PFSK-1 (cell line): ENCODE data around the gene UBXN7.

Source experiments
- POLR2AphosphoS5 ChIP-seq: IDR thresholded peaks from 2 replicates; pipeline ENCODE4 v1.6.1; 2012; ENCODE audit warnings: low read depth, mild to moderate bottlenecking, control low read depth, low read length, moderate library complexity
- TAF1 ChIP-seq: IDR thresholded peaks from 2 replicates; pipeline ENCODE4 v1.6.1; 2012; ENCODE audit warnings: low read length, control low read depth, borderline replicate concordance; ENCODE audit not compliant: insufficient read depth
- TF ChIP-seq, protein P1 (sequence below), 2 experiments: IDR thresholded peaks; 2 replicates each; pipeline versions ENCODE4 v1.6.1 to v1.8.0; 2011 to 2012; ENCODE audit warnings: low read depth in 2 of 2, low read length in 2 of 2, control low read depth in 1 of 2, inconsistent platforms in 1 of 2, mild to moderate bottlenecking in 1 of 2, moderate library complexity in 1 of 2; ENCODE audit not compliant: insufficient read depth in 1 of 2

DNA sequence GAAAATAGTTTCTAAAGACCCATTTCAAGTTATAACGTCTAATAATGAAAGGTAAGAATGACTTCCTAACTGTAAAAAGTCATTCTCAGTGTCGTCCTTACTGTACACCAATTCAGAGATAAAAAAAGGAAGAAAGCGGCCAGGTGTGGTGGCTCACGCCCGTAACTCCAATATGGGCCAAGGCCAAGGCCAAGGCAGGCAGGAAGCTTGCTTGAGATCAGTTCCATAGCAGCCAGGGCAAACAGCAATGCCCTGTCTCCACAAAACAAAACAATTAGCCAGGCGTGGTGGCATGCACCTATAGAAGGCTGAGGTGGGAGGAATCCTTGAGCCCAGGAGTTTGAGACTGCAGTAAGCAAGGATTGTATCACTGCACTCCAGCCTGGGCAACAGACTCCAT, 31.9 kb downstream of the UBXN7 start:
- TF ChIP-seq, protein P1, sequence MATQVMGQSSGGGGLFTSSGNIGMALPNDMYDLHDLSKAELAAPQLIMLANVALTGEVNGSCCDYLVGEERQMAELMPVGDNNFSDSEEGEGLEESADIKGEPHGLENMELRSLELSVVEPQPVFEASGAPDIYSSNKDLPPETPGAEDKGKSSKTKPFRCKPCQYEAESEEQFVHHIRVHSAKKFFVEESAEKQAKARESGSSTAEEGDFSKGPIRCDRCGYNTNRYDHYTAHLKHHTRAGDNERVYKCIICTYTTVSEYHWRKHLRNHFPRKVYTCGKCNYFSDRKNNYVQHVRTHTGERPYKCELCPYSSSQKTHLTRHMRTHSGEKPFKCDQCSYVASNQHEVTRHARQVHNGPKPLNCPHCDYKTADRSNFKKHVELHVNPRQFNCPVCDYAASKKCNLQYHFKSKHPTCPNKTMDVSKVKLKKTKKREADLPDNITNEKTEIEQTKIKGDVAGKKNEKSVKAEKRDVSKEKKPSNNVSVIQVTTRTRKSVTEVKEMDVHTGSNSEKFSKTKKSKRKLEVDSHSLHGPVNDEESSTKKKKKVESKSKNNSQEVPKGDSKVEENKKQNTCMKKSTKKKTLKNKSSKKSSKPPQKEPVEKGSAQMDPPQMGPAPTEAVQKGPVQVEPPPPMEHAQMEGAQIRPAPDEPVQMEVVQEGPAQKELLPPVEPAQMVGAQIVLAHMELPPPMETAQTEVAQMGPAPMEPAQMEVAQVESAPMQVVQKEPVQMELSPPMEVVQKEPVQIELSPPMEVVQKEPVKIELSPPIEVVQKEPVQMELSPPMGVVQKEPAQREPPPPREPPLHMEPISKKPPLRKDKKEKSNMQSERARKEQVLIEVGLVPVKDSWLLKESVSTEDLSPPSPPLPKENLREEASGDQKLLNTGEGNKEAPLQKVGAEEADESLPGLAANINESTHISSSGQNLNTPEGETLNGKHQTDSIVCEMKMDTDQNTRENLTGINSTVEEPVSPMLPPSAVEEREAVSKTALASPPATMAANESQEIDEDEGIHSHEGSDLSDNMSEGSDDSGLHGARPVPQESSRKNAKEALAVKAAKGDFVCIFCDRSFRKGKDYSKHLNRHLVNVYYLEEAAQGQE (IDR thresholded peaks at IDR 0.05; ENCODE audit: insufficient read depth in 1 of 2, low read depth in 2 of 2, low read length in 2 of 2) = no peak
- TF ChIP-seq TAF1 (no peak), POLR2AphosphoS5 (no peak)
